ENCODE measurements around the gene MLNR.

The MLNR gene

GRCh38 chr13:49234741-49235140 lies 14.6 kb downstream of the MLNR start:
- DNase-seq: no peak

GRCh38 chr13:49235856-49236431 lies 15.8 kb downstream of the MLNR start:
- no peak for DNase-seq

- no peak for DNase-seq
Observed at GRCh38 chr13:49238621-49239020, 18.5 kb downstream of the MLNR start.

- peak; percentile 65 for DNase-seq
Observed at GRCh38 chr13:49240017-49240416, 19.9 kb downstream of the MLNR start.

GRCh38 chr13:49241296-49241695 lies 21.2 kb downstream of the MLNR start:
- DNase-seq: no peak

- no peak for DNase-seq
Observed at GRCh38 chr13:49245101-49245500, 25.0 kb downstream of the MLNR start.

GRCh38 chr13:49246850-49247642 lies 26.9 kb downstream of the MLNR start:
- no peak for DNase-seq

- DNase-seq: peak; percentile 93
Observed at GRCh38 chr13:49247643-49248621, 27.8 kb downstream of the MLNR start, which contains the start of gene CDADC1. CDADC1 (plus strand) TSS chr13:49247925; CDS start chr13:49248038, 113 bp downstream.

GRCh38 chr13:49248622-49249002 lies 28.5 kb downstream of the MLNR start:
- peak; percentile 28 for DNase-seq

GRCh38 chr13:49251326-49251725 lies 31.2 kb downstream of the MLNR start:
- DNase-seq: no peak

GRCh38 chr13:49253310-49253709 lies 33.2 kb downstream of the MLNR start:
- no peak for DNase-seq

GRCh38 chr13:49254007-49254406 lies 33.9 kb downstream of the MLNR start:
- DNase-seq: peak; percentile 9

- no peak for DNase-seq
Observed at GRCh38 chr13:49256841-49257240, 36.7 kb downstream of the MLNR start.

- peak; percentile 45 for DNase-seq
Observed at GRCh38 chr13:49258089-49258796, 38.1 kb downstream of the MLNR start.

GRCh38 chr13:49259586-49259985 lies 39.4 kb downstream of the MLNR start:
- no peak for DNase-seq

- no peak for DNase-seq
Observed at GRCh38 chr13:49262634-49263033, 42.5 kb downstream of the MLNR start.

GRCh38 chr13:49265822-49266221 lies 45.7 kb downstream of the MLNR start:
- DNase-seq: no peak

- no peak for DNase-seq
Observed at GRCh38 chr13:49271264-49271663, 51.1 kb downstream of the MLNR start.
